ENCODE measurements around the gene BMPR1A. TPM values are rescaled to one million over a fixed set of nuclear protein-coding genes. Genes with fewer than 3 reads are reported as not detected.

BMPR1A gene
- total and polyA plus RNA-seq, 2 of the 13 experiments (the other 11 are each of a cell fraction or from before 2014, with no cell fraction given), result 17.8 to 44.2 TPM

DNA sequence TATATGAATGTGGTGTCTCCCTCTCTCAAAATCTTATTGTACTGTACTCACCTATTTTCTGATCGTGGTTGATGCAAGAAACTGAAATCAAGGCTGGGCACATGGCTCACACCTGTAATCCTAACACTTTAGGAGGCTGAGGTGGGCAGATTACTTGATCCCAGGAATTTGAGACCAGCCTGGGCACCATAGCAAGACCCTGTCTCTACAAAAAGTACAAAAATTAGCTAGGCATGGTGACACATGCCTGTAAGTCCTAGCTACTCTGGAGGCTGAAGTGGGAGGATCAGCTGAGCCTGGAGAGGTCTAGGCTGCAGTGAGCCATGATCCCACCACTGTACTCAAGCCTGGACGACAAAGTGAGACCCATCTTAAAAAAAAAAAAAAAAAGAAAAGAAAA lies 185.0 kb downstream of the BMPR1A start:
- H3K4me2 ChIP-seq (ENCODE audit: low read depth, low read length), result no peak overlapping the region
- intact Hi-C loops (cut with micrococcal nuclease; ENCODE audit: unreplicated experiment) (no loop called here), in situ Hi-C loops (cut with HindIII; ENCODE audit: extremely low pct_ligation_motif_present, low pct_unique_long_range_greater_than_20kb) (no loop called here)
- H4K20me1 ChIP-seq (ENCODE audit: insufficient read depth, low read length), result no peaks in the 10 kb centered on the region
- WGBS (ENCODE audit: low lambda C conversion rate), result 38% methylated on average over 2 of the region's 2 CpGs
- no peak overlapping the region for H3K9ac ChIP-seq (ENCODE audit: insufficient read depth, low read depth, low read length)
- H3K4me3 ChIP-seq (replicated peaks in 1 of 3; ENCODE audit: insufficient read depth in 1 of 3, low read depth in 2 of 3, low read length in 3 of 3), result no peak overlapping the region
- DNase-seq (ENCODE audit: low spot score) (no peak), ATAC-seq (no peak), FAIRE-seq (no peak)
- no peak overlapping the region for H2AFZ ChIP-seq (ENCODE audit: low read length)
- CTCF ChIA-PET (ENCODE audit: low intra/inter-chr PET ratio, low total read pairs), result no interaction called here
- no peaks in the 10 kb centered on the region for H3K36me3 ChIP-seq (replicated peaks in 1 of 2; ENCODE audit: control insufficient read depth in 1 of 2, insufficient read depth in 2 of 2, low read length in 2 of 2)
- BruUV-seq (replicated peaks), result no TSS peak
- POLR2A ChIA-PET, result no interaction called here
- H3K27me3 ChIP-seq (ENCODE audit: control insufficient read depth in 1 of 2, insufficient read depth in 2 of 2, low read length in 2 of 2), result peaks cover 3 to 19% of the 10 kb centered on the region in 2 experiments; a peak in 3 of 5 replicates
- H3K4me1 ChIP-seq (ENCODE audit: insufficient read depth, low read length), result peaks cover 34% of the 10 kb centered on the region
- no peaks in the 10 kb centered on the region for H3K9me3 ChIP-seq (ENCODE audit: low read length)
- no peak overlapping the region for H3K27ac ChIP-seq (ENCODE audit: extremely low read length, insufficient read depth, low read length)
- TF ChIP-seq KLF12 (CRISPR knock-in tag; IDR thresholded peaks at IDR 0.05; ENCODE audit: borderline replicate concordance) (no peak), NR2F2 (IDR thresholded peaks at IDR 0.05; ENCODE audit: borderline replicate concordance, low read depth) (no peak), REPIN1 (CRISPR knock-in tag; IDR thresholded peaks at IDR 0.05; ENCODE audit: borderline replicate concordance, low read depth) (no peak), HOXD1 (CRISPR knock-in tag; IDR thresholded peaks at IDR 0.05) (no peak), ZNF10 (CRISPR knock-in tag; IDR thresholded peaks at IDR 0.05; ENCODE audit: borderline replicate concordance, low read depth) (no peak), NKX3-1 (CRISPR knock-in tag; IDR thresholded peaks at IDR 0.05) (no peak), ATF1 (CRISPR knock-in tag; IDR thresholded peaks at IDR 0.05) (no peak), PAWR (CRISPR knock-in tag; IDR thresholded peaks at IDR 0.05; ENCODE audit: borderline replicate concordance) (no peak), KLF11 (CRISPR knock-in tag; IDR thresholded peaks at IDR 0.05) (no peak), SIX1 (CRISPR knock-in tag; IDR thresholded peaks at IDR 0.05; ENCODE audit: borderline replicate concordance) (no peak), SP4 (CRISPR knock-in tag; IDR thresholded peaks at IDR 0.05) (no peak), SRSF4 (IDR thresholded peaks at IDR 0.05; ENCODE audit: low read depth, low read length, poor library complexity, severe bottlenecking) (no peak), ZNF44 (CRISPR knock-in tag; IDR thresholded peaks at IDR 0.05) (no peak), ZNF713 (CRISPR knock-in tag; IDR thresholded peaks at IDR 0.05) (no peak), ZZZ3 (CRISPR knock-in tag; IDR thresholded peaks at IDR 0.05; ENCODE audit: borderline replicate concordance) (no peak), TRIM24 (CRISPR knock-in tag; IDR thresholded peaks at IDR 0.05) (no peak)
- TF ChIP-seq, protein P1, sequence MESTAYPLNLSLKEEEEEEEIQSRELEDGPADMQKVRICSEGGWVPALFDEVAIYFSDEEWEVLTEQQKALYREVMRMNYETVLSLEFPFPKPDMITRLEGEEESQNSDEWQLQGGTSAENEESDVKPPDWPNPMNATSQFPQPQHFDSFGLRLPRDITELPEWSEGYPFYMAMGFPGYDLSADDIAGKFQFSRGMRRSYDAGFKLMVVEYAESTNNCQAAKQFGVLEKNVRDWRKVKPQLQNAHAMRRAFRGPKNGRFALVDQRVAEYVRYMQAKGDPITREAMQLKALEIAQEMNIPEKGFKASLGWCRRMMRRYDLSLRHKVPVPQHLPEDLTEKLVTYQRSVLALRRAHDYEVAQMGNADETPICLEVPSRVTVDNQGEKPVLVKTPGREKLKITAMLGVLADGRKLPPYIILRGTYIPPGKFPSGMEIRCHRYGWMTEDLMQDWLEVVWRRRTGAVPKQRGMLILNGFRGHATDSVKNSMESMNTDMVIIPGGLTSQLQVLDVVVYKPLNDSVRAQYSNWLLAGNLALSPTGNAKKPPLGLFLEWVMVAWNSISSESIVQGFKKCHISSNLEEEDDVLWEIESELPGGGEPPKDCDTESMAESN (CRISPR knock-in tag; conservative IDR thresholded peaks at IDR 0.05), result no peak
- TF ChIP-seq, protein P2, sequence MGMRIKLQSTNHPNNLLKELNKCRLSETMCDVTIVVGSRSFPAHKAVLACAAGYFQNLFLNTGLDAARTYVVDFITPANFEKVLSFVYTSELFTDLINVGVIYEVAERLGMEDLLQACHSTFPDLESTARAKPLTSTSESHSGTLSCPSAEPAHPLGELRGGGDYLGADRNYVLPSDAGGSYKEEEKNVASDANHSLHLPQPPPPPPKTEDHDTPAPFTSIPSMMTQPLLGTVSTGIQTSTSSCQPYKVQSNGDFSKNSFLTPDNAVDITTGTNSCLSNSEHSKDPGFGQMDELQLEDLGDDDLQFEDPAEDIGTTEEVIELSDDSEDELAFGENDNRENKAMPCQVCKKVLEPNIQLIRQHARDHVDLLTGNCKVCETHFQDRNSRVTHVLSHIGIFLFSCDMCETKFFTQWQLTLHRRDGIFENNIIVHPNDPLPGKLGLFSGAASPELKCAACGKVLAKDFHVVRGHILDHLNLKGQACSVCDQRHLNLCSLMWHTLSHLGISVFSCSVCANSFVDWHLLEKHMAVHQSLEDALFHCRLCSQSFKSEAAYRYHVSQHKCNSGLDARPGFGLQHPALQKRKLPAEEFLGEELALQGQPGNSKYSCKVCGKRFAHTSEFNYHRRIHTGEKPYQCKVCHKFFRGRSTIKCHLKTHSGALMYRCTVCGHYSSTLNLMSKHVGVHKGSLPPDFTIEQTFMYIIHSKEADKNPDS (CRISPR knock-in tag; IDR thresholded peaks at IDR 0.05), result no peak
- no peaks in the 10 kb centered on the region for H3K79me2 ChIP-seq (ENCODE audit: insufficient read depth, low read length)

All from HepG2 (cell line).